G401 (cell line): ENCODE data around the gene NREP. TPM values are rescaled to one million over a fixed set of nuclear protein-coding genes. Genes with fewer than 3 reads are reported as not detected.

ENCODE experiments used
- DNase-seq: peaks from one replicate; pipeline ENCODE4 v3.0.0-alpha.2; 2015; ENCODE audit warnings: low spot score
- in situ Hi-C: cut with HindIII; loops from 2 replicates; pipeline ENCODE4 v1.10.0; 2016; ENCODE audit warnings: low sequenced_read_pairs, mixed read lengths
- total RNA-seq: library from RNA; depleted of rRNA; stranded (reverse); fragments of >200 nt; shearing (Covaris generic); gene quantifications from 2 replicates; pipeline ENCODE4 v1.2.3, GENCODE V29; 2014

NREP gene
- total RNA-seq, 1 experiment from 2014 or later = 6.9 TPM

GRCh38 chr5:111707630-111708164 lies 49.3 kb downstream of the NREP start:
- DNase-seq = no peak
- in situ Hi-C loops = no loop called here

DNA sequence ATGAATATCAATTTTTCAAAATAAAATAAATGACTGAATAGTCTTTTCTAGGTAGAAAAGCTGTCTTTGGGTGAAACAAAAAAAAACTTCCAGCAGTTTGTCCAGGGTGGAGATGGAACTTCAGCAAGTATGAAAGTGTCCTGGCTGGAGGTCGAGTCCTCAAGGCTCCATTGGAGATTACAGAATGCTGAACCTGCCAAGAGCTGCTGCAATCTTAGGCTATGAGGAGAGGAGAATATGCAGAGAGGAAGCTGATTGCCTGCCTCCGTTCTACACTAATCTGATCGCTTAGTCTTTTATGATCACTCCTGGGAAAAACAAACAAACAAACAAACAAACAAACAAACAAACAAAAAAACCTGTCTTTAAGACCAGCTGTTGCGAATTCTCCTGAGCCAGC lies 50.6 kb downstream of the NREP start:
- no peak for DNase-seq
- in situ Hi-C loops = no loop called here

- in situ Hi-C loops = no loop called here
- DNase-seq = no peak
Measured at GRCh38 chr5:111704452-111705085, 52.4 kb downstream of the NREP start.

- DNase-seq = no peak
- in situ Hi-C loops = no loop called here
Measured at GRCh38 chr5:111703662-111704061, 53.3 kb downstream of the NREP start.

DNA sequence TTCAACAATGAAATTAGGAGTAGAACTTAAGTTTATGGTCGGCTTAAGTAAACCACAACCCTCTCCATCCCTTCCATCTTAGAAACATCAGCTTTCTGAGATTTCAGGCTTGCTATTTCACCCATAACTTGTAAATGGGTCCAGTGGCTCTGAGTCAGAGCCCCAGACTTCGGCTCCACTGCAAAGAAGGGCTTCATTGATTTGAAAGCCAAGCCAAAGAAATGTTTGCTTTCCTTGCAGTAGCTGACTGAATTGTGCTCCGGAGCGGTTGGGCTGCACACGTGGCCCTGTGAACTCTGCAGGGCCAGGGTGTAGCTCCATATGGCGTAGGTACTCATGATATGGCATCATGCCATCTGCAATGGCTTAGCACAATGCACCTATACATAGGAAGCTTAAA lies 57.0 kb downstream of the NREP start:
- DNase-seq = peak; percentile 38
- in situ Hi-C loops = no loop called here

- in situ Hi-C loops = no loop called here
- DNase-seq = no peak
Measured at GRCh38 chr5:111699324-111699723, 57.7 kb downstream of the NREP start.

DNA sequence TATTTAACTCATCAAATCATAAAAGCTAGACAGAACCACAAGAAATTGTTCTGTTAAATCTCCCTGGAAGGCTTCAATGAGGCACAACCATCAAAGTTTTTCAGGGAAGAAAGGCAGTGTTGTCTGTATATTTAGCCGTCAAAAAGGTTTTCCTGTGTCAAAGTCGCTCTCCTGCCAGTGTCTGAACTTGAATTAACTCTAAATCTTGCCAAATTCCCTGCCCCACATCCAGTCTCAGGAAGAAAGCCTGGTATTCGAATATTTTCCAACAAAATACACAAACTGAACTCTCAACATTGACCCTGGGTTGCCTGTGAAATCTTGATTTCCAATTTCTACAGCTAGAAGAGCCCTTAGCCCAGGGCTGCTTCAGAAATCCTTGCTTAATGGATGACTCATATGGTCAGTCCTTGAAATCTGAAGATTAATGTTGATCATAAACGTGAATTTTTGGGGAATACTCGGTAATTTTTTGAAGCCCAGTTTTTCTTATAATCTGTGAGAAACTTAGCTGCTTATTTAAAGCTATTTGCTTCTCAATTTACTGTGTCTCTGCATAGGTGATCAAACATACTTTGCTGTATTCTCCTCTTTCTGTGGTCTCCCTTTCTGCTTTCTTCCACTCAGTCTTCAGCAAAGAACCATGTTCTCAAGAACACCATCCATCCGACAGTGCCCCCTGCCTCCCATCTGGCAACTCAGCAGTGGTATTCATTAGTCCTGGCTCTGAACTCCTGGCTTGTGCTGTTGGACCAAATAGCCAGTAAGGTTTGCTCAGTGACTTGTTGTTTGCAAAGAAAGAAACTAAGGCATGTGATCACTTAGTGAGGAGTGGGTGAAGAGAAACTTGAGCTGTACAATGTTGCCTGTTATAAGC lies 58.9 kb downstream of the NREP start:
- no peak for DNase-seq
- in situ Hi-C loops = no loop called here

DNA sequence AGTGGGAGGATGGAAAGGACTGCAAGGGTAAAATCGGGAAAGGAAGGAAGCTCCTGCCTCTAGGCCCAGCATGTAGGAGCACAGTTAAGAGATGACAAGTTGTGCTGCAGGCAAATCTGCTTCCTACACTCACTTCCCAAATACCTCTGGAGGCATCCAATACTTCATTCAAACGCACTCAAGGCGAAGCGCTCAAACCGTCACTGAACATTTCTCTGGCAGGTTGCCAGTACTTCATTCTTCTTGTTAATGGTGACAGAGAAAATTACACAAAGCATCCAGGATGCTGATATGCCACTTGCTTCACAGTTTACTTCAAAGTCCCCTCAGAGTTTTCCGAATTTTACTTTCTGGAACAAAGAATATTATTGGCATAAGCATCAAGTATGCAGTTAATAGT lies 59.8 kb downstream of the NREP start:
- peak; percentile 62 for DNase-seq
- in situ Hi-C loops = no loop called here

DNA sequence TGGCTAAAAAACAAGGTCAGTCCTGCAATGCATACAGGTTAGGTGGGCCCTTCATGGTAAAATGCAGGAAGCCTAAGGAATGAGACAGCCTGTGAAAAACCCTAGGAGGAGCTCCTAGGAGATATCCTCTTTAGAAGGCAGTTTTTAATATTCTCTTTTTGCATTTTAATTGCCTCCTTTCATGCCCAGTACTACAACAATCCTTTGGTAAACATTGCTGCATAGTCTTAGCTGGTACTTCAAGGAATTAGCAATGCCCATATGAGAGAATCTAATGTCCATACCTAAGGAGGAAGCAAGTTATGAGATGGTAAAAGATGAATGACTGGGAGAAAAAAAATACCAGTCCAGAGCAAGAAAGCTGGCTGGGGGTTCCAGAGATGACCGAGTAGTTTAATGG lies 61.0 kb downstream of the NREP start:
- in situ Hi-C loops = no loop called here
- DNase-seq = no peak

GRCh38 chr5:111694133-111694532 lies 62.9 kb downstream of the NREP start:
- in situ Hi-C loops = no loop called here
- no peak for DNase-seq

GRCh38 chr5:111691914-111692313 lies 65.1 kb downstream of the NREP start:
- in situ Hi-C loops = no loop called here
- no peak for DNase-seq

- in situ Hi-C loops = no loop called here
- no peak for DNase-seq
Measured at GRCh38 chr5:111691508-111691907, 65.5 kb downstream of the NREP start.

GRCh38 chr5:111689357-111689935 lies 67.5 kb downstream of the NREP start:
- no peak for DNase-seq
- in situ Hi-C loops = no loop called here

DNA sequence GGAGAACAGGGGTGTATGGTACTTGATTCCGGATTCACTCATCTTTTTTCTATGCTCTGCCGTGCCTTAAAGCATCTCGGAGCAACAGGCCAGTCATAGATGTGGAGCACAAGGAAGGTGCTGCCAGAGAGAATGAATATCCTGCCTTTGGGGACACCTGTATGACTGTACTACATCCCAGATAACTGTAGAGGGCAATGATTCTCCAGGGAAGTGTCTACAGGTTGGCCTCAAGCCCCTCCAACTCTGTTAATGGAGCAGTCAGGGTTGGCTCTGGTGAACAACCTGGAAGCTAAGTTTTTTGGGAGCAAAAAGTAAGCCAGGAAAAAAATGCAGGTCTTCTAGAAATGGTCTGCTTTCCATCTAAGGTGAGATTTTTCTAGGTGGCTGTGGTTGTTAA lies 71.0 kb downstream of the NREP start:
- in situ Hi-C loops = no loop called here

DNA sequence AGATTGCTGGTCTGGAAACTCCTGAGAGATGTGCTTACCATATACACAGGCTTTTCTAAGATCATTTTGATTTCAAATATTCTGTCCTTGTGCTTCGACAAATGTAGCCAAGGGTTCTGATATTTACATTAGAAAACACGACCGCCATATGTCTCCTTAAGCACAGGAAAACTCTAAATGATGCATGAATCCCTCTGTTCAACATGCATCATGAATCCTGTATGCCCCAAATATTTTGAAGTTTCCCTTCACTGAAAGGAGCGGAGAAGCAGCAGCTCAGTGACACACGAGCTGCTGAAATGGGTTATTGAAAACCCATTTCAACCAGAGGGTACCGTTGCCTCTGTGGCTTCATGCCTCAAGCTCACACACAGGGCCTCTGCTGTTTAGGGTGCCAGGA lies 74.4 kb downstream of the NREP start:
- DNase-seq = no peak
- in situ Hi-C loops = no loop called here

More for the DNA sequence above, 71.0 kb downstream of the NREP start:
- DNase-seq = no peak

GRCh38 chr5:111682121-111682520 lies 74.9 kb downstream of the NREP start:
- no peak for DNase-seq
- in situ Hi-C loops = no loop called here

DNA sequence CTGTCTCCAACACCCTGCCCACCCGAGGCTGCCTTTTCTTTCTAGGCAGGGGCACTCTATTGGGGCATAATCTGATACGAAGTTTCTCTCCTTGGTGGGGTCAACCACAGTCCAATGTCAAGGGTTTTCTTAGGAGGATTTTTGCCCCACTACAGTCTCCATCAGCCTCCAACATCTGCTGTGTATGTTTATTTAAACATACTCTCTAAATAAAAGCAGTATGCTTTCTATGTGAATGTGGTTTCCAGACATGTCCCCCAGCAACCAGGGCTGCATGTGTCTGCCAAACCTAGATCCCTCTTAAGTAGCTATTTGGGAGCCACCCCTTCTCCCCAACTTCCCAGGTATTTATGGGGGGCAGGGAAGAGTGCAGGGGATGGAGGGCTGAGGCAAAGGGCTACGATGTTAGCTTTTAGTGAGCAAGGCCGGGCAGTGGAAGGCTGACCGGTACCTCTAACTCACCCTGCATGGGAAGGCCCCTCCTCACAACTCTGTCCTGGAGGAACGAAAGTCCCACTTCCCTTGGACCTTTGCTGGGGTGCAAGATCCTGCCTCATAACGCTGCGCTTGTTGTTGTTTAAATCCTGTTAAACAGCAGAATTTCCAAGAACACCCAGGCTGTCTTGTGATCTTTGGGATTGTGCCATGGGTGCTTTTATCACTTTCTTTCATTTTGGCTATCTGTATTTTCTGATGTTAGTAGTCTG lies 75.4 kb downstream of the NREP start:
- DNase-seq = no peak
- in situ Hi-C loops = no loop called here

DNA sequence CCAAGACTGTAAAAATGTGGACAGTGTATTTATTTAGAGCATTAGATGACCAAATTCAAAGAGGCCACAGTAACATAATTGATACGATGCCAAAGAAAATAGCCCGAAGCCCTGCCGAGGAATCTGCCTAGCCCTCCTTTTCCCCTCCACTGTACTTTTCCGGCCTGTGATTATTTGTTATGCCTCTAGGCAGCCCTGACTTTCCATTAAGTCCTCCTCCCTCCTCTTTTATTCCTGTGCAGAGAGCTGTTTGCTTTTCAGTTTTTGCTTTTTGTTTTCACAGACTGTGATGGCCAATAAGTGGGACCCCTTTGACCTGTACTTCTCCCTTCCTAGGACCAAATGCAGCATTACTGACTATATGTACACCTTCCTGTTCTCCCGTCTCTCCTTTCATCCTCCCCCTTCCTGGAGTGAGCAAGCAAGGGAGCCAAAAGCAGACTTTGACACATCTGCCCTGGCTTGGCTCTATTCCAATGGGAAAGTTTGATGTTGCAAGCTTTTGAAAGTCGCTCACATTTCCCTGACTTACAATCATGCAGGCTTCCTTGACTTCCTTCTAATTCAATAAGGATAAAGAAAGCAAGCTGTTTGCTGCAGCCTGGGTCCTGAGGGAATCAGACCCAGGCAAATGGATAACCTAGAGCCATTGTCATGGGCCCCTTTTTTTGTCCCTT lies 76.1 kb downstream of the NREP start:
- in situ Hi-C loops = no loop called here
- no peak for DNase-seq

GRCh38 chr5:111679611-111680010 lies 77.4 kb downstream of the NREP start:
- in situ Hi-C loops = no loop called here

More at GRCh38 chr5:111679611-111680010, 77.4 kb downstream of the NREP start:
- no peak for DNase-seq
